Calu3 (cell line): ENCODE measurements around the gene C2orf76. TPM values are rescaled to one million over a fixed set of nuclear protein-coding genes. Genes with fewer than 3 reads are reported as not detected.

Experiments used
- total RNA-seq: library from RNA; stranded (reverse); gene quantifications from 2 replicates; pipeline ENCODE4 v1.2.3, GENCODE V29; 2022

The C2orf76 gene
- total RNA-seq, 1 experiment from 2014 or later: 7.1 TPM

Other genes with a start within 250 kb of the C2orf76 start
- gene C1QL2, start 208.1 kb downstream of the C2orf76 start, total RNA-seq: not detected in 2 replicates
- 28.3 and 30.5 TPM in 2 replicates for gene STEAP3, start 143.0 kb downstream of the C2orf76 start, total RNA-seq
- 185 and 222 TPM in 2 replicates for gene DBI, start 143 bp upstream of the C2orf76 start, total RNA-seq
- gene TMEM37, start 65.0 kb upstream of the C2orf76 start, total RNA-seq: 0.61 and 0.76 TPM in 2 replicates
- gene SCTR, start 157.6 kb upstream of the C2orf76 start, total RNA-seq: 0.56 and 0.85 TPM in 2 replicates
- 9.5 and 10.0 TPM in 2 replicates for gene CFAP221, start 177.6 kb upstream of the C2orf76 start, total RNA-seq